HepG2 (cell line): ENCODE measurements around the gene ACOT8. TPM values are rescaled to one million over a fixed set of nuclear protein-coding genes. Genes with fewer than 3 reads are reported as not detected.

Experiments used
- ATM ChIP-seq: fragments of 450-650 bp; IDR thresholded peaks from 2 replicates; pipeline ENCODE4 v1.7.1; 2017; ENCODE audit warnings: mild to moderate bottlenecking, borderline replicate concordance
- BCL3 ChIP-seq: sonication (generic); formaldehyde crosslinking; IDR thresholded peaks from 2 replicates; pipeline ENCODE4 v1.5.1; 2020; ENCODE audit warnings: mild to moderate bottlenecking, missing genetic modification reagents, moderate library complexity
- DMTF1 ChIP-seq: sonication (generic); formaldehyde crosslinking; IDR thresholded peaks from 2 replicates; pipeline ENCODE4 v1.4.0; 2020; ENCODE audit warnings: mild to moderate bottlenecking, missing genetic modification reagents
- EP300 ChIP-seq, 3 experiments: sonication (generic) in 1 of 3; formaldehyde crosslinking in 1 of 3; IDR thresholded peaks; 2 replicates each; pipeline versions ENCODE4 v1.5.1 to v1.6.1; 2011 to 2020; ENCODE audit warnings: low read depth in 2 of 3, low read length in 2 of 3, borderline replicate concordance in 1 of 3, improper control_type of control experiment in 1 of 3, mild to moderate bottlenecking in 1 of 3, missing genetic modification reagents in 1 of 3, moderate library complexity in 1 of 3
- ETV6 ChIP-seq: sonication (generic); formaldehyde crosslinking; conservative IDR thresholded peaks from 2 replicates; pipeline ENCODE4 v1.4.0; 2020; ENCODE audit warnings: missing genetic modification reagents
- KAT8 ChIP-seq: IDR thresholded peaks from 2 replicates; pipeline ENCODE4 v1.6.1; 2016; ENCODE audit warnings: missing genetic modification reagents, missing compliant biosample characterization
- NFRKB ChIP-seq: fragments of 450-650 bp; IDR thresholded peaks from 2 replicates; pipeline ENCODE4 v1.6.1; 2017
- NFYC ChIP-seq: IDR thresholded peaks from 2 replicates; pipeline ENCODE4 v1.6.1; 2016; ENCODE audit warnings: missing genetic modification reagents, missing compliant biosample characterization
- PPARG ChIP-seq: conservative IDR thresholded peaks from 2 replicates; pipeline ENCODE4 v1.6.1; 2016; ENCODE audit warnings: missing biosample characterization, missing genetic modification reagents
- RELA ChIP-seq: sonication (generic); formaldehyde crosslinking; IDR thresholded peaks from 2 replicates; pipeline ENCODE4 v1.4.0; 2020; ENCODE audit warnings: missing genetic modification reagents
- TP53 ChIP-seq: sonication (generic); formaldehyde crosslinking; conservative IDR thresholded peaks from 2 replicates; pipeline ENCODE4 v1.4.0; 2020; ENCODE audit warnings: missing genetic modification reagents
- ZFP36L1 ChIP-seq: sonication (generic); formaldehyde crosslinking; IDR thresholded peaks from 2 replicates; pipeline ENCODE4 v1.8.0; 2022; ENCODE audit warnings: mild to moderate bottlenecking, missing genetic modification reagents, moderate library complexity
- ZMYM4 ChIP-seq: sonication (generic); formaldehyde crosslinking; IDR thresholded peaks from 2 replicates; pipeline ENCODE4 v1.8.1; 2023; ENCODE audit warnings: mild to moderate bottlenecking, missing genetic modification reagents
- ZNF10 ChIP-seq: sonication (generic); formaldehyde crosslinking; IDR thresholded peaks from 2 replicates; pipeline ENCODE4 v1.4.0; 2020; ENCODE audit warnings: mild to moderate bottlenecking, low read depth, missing genetic modification reagents, borderline replicate concordance
- ZNF143 ChIP-seq: sonication (generic); formaldehyde crosslinking; IDR thresholded peaks from 2 replicates; pipeline ENCODE4 v1.4.0; 2020; ENCODE audit warnings: missing genetic modification reagents
- ZNF292 ChIP-seq: sonication (generic); formaldehyde crosslinking; IDR thresholded peaks from 2 replicates; pipeline ENCODE4 v1.8.1; 2022; ENCODE audit warnings: mild to moderate bottlenecking, low read depth, missing genetic modification reagents, borderline replicate concordance
- ZNF530 ChIP-seq: sonication (generic); formaldehyde crosslinking; IDR thresholded peaks from 2 replicates; pipeline ENCODE4 v1.5.0; 2020; ENCODE audit warnings: low read depth, mild to moderate bottlenecking, missing genetic modification reagents
- ZNF629 ChIP-seq: sonication (generic); formaldehyde crosslinking; conservative IDR thresholded peaks from 2 replicates; pipeline ENCODE4 v1.5.0; 2020; ENCODE audit warnings: missing genetic modification reagents
- polyA plus RNA-seq, 8 experiments: library from polyadenylated mRNA; depleted of rRNA in 3 of 8; stranded (reverse) in 7 of 8; unstranded in 1 of 8; fragments of >200 nt; fragmentation: Illumina TruSeq in 4 of 8; extraction: Trizol in 4 of 8; gene quantifications; 2 replicates each; pipeline versions ENCODE4 v1.2.1 to v1.2.3, GENCODE V29; 2011 to 2016; ENCODE audit warnings: low read depth in 4 of 8, missing spikeins in 1 of 8, mixed read lengths in 1 of 8; ENCODE audit not compliant: insufficient read depth in 1 of 8
- total RNA-seq, 5 experiments: library from RNA; depleted of rRNA; stranded (reverse); fragments of >200 nt; fragmentation: Illumina TruSeq; extraction: Trizol; gene quantifications; 2 replicates each; pipeline ENCODE4 v1.2.3, GENCODE V29; 2016; ENCODE audit warnings: low read depth in 1 of 5
- TF ChIP-seq, protein P1 (sequence below): IDR thresholded peaks from 2 replicates; pipeline ENCODE4 v1.6.1; 2016
- TF ChIP-seq, protein P2 (sequence below): IDR thresholded peaks from 2 replicates; pipeline ENCODE4 v1.6.1; 2016; ENCODE audit warnings: low read depth, borderline replicate concordance
- TF ChIP-seq, protein P3 (sequence below): sonication (generic); formaldehyde crosslinking; IDR thresholded peaks from 2 replicates; pipeline ENCODE4 v1.8.1; 2022; ENCODE audit warnings: low read depth, mild to moderate bottlenecking, missing genetic modification reagents

The ACOT8 gene
- total and polyA plus RNA-seq, 2 of the 13 experiments (the other 11 are each of a cell fraction or from before 2014, with no cell fraction given): 31.4 to 45.5 TPM

- TF ChIP-seq BCL3 (CRISPR knock-in tag) (no peak), RELA (CRISPR knock-in tag) (0 out of 2 replicates have a peak, but pooled peaks have one; percentile 71), ZNF530 (CRISPR knock-in tag) (no peak), TP53 (CRISPR knock-in tag) (no peak), DMTF1 (no peak), KAT8 (CRISPR knock-in tag) (peak; percentile 83), ZNF10 (CRISPR knock-in tag) (no peak), ETV6 (no peak), ATM (no peak), NFRKB (no peak), ZNF292 (CRISPR knock-in tag) (no peak; the same call in none of the 2 replicates), ZNF143 (CRISPR knock-in tag) (no peak), NFYC (CRISPR knock-in tag) (peak; percentile 27; the same call in 1 of the 2 replicates), ZFP36L1 (CRISPR knock-in tag) (peak; percentile 57; the same call in 1 of the 2 replicates), PPARG (CRISPR knock-in tag) (peak; percentile 54; the same call in 1 of the 2 replicates), ZNF629 (CRISPR knock-in tag) (no peak), EP300 (IDR thresholded peaks at IDR 0.05; ENCODE audit: low read depth in 2 of 2, low read length in 2 of 2) (peak in 1 of 2 experiments; percentile 81; a peak in 3 of 4 replicates), EP300 (CRISPR knock-in tag; IDR thresholded peaks at IDR 0.05; ENCODE audit: borderline replicate concordance) (no peak; the same call in 1 of the 2 replicates), ZMYM4 (CRISPR knock-in tag) (peak; percentile 35; the same call in 1 of the 2 replicates)
- TF ChIP-seq, protein P1, sequence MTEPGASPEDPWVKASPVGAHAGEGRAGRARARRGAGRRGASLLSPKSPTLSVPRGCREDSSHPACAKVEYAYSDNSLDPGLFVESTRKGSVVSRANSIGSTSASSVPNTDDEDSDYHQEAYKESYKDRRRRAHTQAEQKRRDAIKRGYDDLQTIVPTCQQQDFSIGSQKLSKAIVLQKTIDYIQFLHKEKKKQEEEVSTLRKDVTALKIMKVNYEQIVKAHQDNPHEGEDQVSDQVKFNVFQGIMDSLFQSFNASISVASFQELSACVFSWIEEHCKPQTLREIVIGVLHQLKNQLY (CRISPR knock-in tag): 0 out of 2 replicates have a peak, but pooled peaks have one; percentile 13
- TF ChIP-seq, protein P2, sequence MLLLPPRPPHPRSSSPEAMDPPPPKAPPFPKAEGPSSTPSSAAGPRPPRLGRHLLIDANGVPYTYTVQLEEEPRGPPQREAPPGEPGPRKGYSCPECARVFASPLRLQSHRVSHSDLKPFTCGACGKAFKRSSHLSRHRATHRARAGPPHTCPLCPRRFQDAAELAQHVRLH (CRISPR knock-in tag): 0 out of 2 replicates have a peak, but pooled peaks have one; percentile 33
- TF ChIP-seq, protein P3, sequence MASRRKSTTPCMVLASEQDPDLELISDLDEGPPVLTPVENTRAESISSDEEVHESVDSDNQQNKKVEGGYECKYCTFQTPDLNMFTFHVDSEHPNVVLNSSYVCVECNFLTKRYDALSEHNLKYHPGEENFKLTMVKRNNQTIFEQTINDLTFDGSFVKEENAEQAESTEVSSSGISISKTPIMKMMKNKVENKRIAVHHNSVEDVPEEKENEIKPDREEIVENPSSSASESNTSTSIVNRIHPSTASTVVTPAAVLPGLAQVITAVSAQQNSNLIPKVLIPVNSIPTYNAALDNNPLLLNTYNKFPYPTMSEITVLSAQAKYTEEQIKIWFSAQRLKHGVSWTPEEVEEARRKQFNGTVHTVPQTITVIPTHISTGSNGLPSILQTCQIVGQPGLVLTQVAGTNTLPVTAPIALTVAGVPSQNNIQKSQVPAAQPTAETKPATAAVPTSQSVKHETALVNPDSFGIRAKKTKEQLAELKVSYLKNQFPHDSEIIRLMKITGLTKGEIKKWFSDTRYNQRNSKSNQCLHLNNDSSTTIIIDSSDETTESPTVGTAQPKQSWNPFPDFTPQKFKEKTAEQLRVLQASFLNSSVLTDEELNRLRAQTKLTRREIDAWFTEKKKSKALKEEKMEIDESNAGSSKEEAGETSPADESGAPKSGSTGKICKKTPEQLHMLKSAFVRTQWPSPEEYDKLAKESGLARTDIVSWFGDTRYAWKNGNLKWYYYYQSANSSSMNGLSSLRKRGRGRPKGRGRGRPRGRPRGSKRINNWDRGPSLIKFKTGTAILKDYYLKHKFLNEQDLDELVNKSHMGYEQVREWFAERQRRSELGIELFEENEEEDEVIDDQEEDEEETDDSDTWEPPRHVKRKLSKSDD: no peak
These were observed 6.6 kb upstream of the ACOT8 start (continued) for GRCh38 chr20:45863543-45864470.
